GM19240 (cell line): ENCODE results near the gene MAP7.
"Not testable (repeated sequence)": the region's sequence is repeated elsewhere in the genome, so short reads cannot be mapped to it uniquely, and the experiment has no call there.

Experiments
- DNase-seq: peaks from one replicate; pipeline ENCODE4 v3.0.0; 2011; ENCODE audit warnings: low spot score; ENCODE audit not compliant: insufficient read length

Gene MAP7

DNA sequence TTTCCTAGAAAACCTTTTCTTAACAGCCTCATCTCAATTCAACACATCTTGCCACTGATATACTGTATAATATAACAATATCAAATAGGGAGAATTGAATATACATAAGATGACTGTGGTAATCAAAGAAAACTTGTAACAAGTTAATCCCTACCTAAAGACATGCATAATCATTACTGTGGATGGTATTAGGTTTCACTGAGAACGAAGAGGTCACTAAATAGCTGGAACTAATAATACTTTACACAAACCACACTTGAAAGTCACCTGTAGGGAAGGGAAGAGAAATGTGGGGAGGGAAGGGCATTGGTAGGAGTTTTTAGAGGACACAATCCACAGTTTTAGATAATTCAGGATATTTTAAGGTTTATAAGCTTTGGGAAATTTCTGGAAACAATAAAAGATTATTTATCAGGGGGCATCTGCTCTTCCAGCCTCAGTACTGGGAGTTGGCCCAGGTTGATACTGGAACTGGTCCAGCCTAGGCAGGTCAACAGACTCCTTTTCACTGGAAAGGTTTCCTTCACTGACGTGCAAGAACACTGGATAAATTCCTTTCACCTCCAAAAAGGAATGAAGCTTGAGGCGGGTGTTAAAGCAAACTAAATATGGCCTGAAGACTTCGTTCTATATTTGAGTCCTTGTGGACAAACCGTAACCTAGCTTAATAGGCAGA lies 44.0 kb downstream of the MAP7 start:
- no peak for DNase-seq

- no peak for DNase-seq
Observed at GRCh38 chr6:136503303-136504029, 46.8 kb downstream of the MAP7 start.

DNA sequence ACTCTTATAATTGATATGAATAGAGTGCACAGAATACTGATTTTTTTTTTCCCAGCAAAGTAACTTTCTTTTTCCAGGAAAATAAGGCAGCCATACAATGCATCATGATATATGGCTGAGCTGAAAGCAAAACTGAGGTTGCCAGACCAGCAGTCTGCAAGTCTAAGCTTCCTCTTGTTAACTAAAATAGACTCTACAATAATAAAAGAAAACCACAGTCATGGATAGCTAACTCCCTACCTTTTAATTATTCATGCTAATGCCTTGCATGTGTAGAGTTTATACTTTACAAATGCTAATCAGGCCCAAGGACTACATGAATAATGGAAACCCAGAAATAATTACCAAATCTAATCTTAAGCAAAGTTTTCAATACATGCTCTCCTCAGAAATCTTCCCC lies 47.4 kb downstream of the MAP7 start:
- DNase-seq: no peak

DNA sequence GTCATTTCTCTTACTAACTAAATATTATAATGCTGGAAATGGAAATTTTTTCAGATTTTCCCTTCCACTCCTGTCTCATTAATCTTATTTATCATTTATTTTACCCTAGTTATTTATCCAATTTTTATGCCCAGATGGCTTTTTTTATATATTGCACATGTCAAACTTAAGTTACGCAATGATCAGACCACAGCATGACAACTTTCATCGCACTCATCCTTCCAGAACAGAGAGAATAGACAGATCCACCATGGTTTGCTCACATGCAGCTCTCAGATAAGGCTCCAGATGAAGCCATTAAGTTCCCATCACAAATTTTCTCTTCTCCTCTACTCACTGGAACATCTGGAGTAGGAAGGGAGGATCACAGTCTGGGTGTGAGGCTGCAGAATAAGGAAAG lies 48.7 kb downstream of the MAP7 start:
- no peak for DNase-seq

DNA sequence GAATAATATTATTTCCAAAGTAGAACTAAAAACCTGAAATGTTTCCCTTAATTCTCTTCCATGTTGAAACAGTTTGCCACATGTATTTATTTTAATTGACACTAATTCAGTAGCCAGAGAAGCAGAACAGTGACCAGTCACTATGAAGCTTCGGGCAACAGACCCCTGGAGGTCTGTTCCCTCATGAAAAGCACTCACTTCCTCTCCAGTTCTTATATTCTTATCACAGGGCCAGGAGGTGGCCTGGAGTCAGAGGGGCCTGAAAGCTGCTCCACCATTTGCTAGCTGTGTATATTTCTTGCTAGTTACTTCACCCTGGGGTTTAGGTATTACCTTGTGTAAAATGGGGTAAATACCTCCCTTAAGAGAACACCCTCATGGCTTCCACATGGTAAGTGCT lies 49.1 kb downstream of the MAP7 start:
- no peak for DNase-seq

GRCh38 chr6:136500414-136500813 lies 49.8 kb downstream of the MAP7 start:
- DNase-seq: no peak

DNA sequence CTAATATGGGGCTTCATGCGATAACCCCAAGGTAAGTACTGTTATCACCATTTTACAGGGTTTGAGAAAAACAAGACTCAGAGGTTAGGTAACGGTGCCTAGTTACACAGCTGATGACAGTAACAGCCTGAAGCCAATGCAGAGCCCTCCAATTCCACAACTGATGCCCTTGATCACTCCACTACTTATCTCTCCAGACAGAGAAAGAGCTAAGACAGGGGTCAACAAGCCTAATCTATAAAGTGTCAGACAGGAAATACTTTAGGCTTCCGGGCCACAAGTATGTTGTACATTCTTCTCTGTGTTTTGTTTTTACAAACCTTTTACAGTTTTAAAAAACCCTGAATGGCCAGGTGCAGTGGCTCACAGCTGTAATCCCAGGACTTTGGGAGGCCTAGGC lies 50.9 kb downstream of the MAP7 start:
- no peak for DNase-seq

DNA sequence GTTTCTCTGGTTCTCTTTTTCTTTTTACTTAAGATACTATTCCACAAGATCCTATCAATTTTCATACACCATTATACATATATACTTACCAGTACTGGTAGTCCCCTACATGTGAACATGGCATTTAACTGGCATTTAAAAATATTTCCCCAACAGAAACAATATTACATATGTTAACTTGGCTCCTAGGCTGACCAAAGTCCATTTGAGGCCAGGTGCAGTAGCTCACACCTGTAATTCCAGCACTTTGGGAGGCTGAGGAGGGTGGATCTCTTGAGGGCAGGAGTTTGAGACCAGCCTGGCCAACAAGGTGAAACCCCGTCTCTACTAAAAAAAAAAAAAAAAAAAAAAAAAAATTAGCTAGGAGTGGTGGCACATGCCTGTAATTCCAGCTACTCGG lies 53.8 kb downstream of the MAP7 start:
- not testable (repeated sequence) for DNase-seq

DNA sequence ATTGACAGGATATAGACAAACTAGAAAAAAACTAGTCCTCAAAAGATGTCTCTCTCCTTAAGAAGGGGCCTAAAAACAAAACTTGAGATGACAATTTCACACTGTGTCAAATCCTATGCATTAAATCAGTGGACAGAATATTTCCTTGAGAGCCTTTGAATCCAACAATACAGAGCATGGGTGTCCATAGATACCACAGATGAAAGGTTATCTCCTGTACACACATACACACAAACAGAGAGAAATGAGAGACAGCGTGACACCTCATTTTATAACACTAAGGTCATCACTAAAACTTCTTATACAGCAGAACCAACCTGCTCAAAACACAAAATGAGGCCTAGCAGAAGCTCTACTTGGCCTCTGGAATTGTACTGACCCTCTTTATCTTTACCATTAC lies 55.5 kb downstream of the MAP7 start:
- DNase-seq: no peak

- no peak for DNase-seq
Observed at GRCh38 chr6:136494059-136494458, 56.2 kb downstream of the MAP7 start.

DNA sequence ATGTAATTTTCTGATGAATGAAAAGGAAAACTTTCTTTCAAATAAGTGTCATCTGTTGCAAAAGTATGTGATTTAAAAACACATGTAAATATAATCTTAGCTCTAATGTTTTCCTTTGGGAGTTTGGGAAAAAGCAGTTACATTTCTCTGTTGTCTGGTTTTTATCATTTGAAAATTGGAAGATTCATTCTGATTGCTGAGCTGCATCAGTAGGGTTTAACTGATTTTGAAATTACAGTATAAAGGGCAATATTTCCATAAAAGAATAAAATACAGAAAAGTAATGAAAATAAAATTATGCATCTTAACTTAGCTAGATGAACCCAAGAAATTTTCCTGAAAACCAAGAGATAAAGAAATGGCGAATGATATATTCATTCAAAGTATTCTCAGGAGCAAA lies 57.8 kb downstream of the MAP7 start:
- DNase-seq: no peak

DNA sequence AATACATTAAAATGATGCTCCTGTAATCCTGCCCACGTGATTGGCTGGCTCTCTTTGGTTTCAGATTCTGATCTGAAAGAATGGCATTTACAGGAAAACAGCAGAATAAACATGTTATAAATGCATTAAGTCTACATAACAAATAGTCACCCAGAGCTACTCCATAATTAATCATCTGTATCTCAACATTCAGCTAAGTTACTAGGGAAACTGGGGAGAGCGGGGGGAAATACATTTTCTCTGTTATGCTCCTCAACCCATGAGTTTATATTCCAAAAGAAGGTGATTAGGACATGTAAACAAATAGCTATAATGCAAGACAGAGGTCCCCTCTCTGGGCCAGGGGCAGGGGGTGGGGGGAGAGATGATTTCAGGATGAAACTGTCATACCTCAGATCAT lies 58.5 kb downstream of the MAP7 start:
- no peak for DNase-seq

DNA sequence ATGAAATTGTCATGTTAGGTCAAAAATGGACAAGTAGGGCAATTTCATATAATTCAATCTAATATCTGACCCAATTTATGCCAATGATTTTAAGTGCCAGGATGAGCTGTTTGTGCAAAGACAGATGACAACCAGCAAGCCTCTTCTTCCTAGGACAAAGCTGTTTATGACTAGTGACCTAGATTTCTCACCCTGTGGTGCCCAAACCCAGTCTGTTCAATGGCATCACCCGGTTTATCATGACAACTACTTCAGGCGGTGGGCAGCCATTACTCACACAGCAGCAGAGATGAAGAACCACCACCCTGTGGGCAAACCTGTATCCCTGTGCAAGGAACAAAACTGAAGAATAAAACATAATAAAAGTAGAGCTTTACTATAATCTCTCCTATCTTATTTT lies 59.0 kb downstream of the MAP7 start:
- DNase-seq: no peak

GRCh38 chr6:136489689-136490033 lies 60.6 kb downstream of the MAP7 start:
- not testable (repeated sequence) for DNase-seq

- DNase-seq: no peak
Observed at GRCh38 chr6:136487759-136488425, 62.3 kb downstream of the MAP7 start.

- no peak for DNase-seq
Observed at GRCh38 chr6:136486357-136486756, 63.9 kb downstream of the MAP7 start.

- DNase-seq: no peak
Observed at GRCh38 chr6:136483906-136484305, 66.3 kb downstream of the MAP7 start.

- not testable (repeated sequence) for DNase-seq
Observed at GRCh38 chr6:136483005-136483404, 67.2 kb downstream of the MAP7 start.

GRCh38 chr6:136477548-136477947 lies 72.7 kb downstream of the MAP7 start:
- no peak for DNase-seq

GRCh38 chr6:136475686-136476085 lies 74.5 kb downstream of the MAP7 start:
- DNase-seq: no peak

DNA sequence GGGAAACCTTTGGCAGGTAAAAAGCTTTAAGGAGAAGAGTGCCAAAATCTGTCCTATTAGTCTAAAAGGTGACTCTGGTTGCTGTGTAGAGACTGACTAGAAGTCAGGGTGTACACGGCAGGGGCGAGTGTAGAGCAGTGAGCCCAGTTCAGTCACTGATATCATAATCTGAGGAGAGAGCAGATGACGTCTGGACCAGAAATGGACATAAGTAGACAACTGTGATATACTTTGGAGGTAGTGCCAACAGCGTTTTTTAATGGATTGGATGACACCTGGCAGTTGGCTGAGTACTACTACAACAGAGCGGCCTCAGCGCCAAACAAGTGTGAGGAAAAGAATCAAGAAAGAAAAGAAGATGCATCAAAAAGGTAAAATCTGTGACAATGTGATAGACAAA lies 76.0 kb downstream of the MAP7 start:
- no peak for DNase-seq

DNA sequence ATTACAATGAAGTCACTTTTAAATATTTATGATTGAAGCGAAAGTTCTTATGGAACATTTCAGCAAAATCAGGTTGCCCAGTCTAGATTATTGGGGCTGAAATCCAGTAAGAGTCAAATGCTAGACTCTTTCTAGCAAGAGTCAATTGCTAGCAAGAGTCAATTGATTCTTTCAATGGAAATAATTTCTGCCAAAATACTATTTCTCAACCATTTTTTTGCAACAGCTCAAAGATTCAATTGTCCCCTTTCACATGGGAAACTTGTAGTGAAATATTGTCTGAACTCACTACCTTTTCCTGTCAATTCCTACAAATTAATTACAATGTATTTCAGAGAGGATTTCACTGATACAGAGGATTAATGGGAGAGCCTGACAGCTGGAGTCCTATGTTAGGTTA lies 78.3 kb downstream of the MAP7 start:
- DNase-seq: no peak

DNA sequence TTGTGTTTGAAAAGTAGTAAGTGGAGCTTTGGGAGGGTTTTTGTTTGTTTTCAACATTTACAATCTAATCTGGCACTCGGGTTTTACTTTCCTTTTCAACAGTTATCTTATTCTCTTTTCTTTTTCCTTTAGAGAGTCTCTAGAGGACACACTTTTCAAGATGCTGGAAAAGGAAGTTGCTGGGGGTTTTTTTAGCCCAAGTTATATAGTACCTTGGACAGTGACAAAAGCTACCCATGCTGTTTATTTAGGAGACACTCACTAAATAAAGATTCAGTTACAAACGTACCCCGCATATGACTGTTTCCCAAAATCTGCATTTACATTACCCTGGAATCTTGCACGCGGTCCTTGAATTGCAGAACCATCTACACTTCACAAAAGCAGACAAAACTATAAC lies 78.8 kb downstream of the MAP7 start:
- DNase-seq: no peak
